RWPE2 (cell line): ENCODE measurements around the gene KCNMA1.

Experiments
- ATAC-seq: fragments of 200-7000 bp; cut with Tn5 transposase; 3 replicates; pipeline ENCODE4 v1.9.1; 2021; ENCODE audit warnings: low read depth
- DNase-seq: peaks from one replicate; pipeline ENCODE4 v3.0.0-alpha.2; 2020; ENCODE audit warnings: low spot score
- H3K27ac ChIP-seq: fragments of 450-650 bp; 2 replicates; pipeline ENCODE4 v1.5.1; 2017; ENCODE audit warnings: mild to moderate bottlenecking; ENCODE audit not compliant: poor library complexity, severe bottlenecking
- H3K27me3 ChIP-seq: fragments of 250-450 bp; sonication (Bioruptor Pico); 2 replicates; pipeline ENCODE4 v1.5.1; 2021; ENCODE audit warnings: mild to moderate bottlenecking, moderate library complexity; ENCODE audit not compliant: insufficient read depth, poor library complexity, severe bottlenecking
- H3K36me3 ChIP-seq: fragments of 250-450 bp; sonication (Bioruptor Pico); 2 replicates; pipeline ENCODE4 v1.5.1; 2020; ENCODE audit warnings: low read depth, mild to moderate bottlenecking, moderate library complexity
- H3K4me1 ChIP-seq: fragments of 250-450 bp; sonication (Bioruptor Pico); 2 replicates; pipeline ENCODE4 v1.5.1; 2021; ENCODE audit warnings: mild to moderate bottlenecking, moderate library complexity; ENCODE audit not compliant: insufficient read depth, poor library complexity, severe bottlenecking
- H3K4me3 ChIP-seq: fragments of 250-450 bp; sonication (Bioruptor Pico); 2 replicates; pipeline ENCODE4 v1.5.1; 2021; ENCODE audit warnings: mild to moderate bottlenecking, moderate library complexity; ENCODE audit not compliant: severe bottlenecking
- H3K9me3 ChIP-seq: fragments of 250-450 bp; sonication (Bioruptor Pico); 2 replicates; pipeline ENCODE4 v1.5.1; 2021; ENCODE audit warnings: mild to moderate bottlenecking, moderate library complexity; ENCODE audit not compliant: severe bottlenecking
- TF ChIP-seq, protein P1 (sequence below): fragments of 450-650 bp; IDR thresholded peaks from one replicate; pipeline ENCODE4 v1.5.1; 2017; ENCODE audit warnings: mild to moderate bottlenecking, moderate library complexity; ENCODE audit not compliant: poor library complexity, severe bottlenecking

The KCNMA1 gene

GRCh38 chr10:76977901-76978300, 659.7 kb downstream of the KCNMA1 start:
- Histone ChIP-seq H3K27me3 (no peaks in the 10 kb centered on the region), H3K4me1 (no peaks in the 10 kb centered on the region), H3K36me3 (no peaks in the 10 kb centered on the region), H3K27ac (no peak overlapping the region), H3K9me3 (no peaks in the 10 kb centered on the region), H3K4me3 (no peak overlapping the region)
- ATAC-seq (no peak), DNase-seq (no peak)
- TF ChIP-seq, protein P1, sequence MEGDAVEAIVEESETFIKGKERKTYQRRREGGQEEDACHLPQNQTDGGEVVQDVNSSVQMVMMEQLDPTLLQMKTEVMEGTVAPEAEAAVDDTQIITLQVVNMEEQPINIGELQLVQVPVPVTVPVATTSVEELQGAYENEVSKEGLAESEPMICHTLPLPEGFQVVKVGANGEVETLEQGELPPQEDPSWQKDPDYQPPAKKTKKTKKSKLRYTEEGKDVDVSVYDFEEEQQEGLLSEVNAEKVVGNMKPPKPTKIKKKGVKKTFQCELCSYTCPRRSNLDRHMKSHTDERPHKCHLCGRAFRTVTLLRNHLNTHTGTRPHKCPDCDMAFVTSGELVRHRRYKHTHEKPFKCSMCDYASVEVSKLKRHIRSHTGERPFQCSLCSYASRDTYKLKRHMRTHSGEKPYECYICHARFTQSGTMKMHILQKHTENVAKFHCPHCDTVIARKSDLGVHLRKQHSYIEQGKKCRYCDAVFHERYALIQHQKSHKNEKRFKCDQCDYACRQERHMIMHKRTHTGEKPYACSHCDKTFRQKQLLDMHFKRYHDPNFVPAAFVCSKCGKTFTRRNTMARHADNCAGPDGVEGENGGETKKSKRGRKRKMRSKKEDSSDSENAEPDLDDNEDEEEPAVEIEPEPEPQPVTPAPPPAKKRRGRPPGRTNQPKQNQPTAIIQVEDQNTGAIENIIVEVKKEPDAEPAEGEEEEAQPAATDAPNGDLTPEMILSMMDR: no peak

DNA sequence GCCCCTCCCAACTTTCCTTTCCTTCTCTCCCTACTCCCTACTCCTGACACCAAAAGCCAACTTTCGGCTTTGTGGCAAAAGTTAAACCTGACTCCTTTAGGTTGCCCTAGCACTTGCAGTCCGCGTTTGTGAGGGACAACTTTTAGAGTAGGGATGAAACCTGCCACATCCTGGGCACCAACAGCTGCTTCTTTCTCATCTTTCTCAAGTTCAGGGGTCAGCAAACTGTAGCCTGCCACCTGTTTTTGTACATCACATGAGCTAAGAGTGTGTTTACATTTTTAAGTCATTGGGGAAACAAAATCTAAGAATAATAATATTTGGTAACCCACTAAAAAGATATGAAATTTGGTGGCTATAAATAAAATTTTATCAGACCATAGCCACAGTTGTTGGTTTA, 660.6 kb downstream of the KCNMA1 start:
- no peak overlapping the region for H3K27ac ChIP-seq
- no peak overlapping the region for H3K4me3 ChIP-seq
- no peaks in the 10 kb centered on the region for H3K9me3 ChIP-seq
- DNase-seq: no peak
- TF ChIP-seq, protein P1: no peak
- H3K27me3 ChIP-seq: no peaks in the 10 kb centered on the region
- no peaks in the 10 kb centered on the region for H3K36me3 ChIP-seq
- no peak for ATAC-seq
- no peaks in the 10 kb centered on the region for H3K4me1 ChIP-seq

GRCh38 chr10:76976142-76976541, 661.5 kb downstream of the KCNMA1 start:
- ATAC-seq: no peak
- TF ChIP-seq, protein P1: no peak

DNA sequence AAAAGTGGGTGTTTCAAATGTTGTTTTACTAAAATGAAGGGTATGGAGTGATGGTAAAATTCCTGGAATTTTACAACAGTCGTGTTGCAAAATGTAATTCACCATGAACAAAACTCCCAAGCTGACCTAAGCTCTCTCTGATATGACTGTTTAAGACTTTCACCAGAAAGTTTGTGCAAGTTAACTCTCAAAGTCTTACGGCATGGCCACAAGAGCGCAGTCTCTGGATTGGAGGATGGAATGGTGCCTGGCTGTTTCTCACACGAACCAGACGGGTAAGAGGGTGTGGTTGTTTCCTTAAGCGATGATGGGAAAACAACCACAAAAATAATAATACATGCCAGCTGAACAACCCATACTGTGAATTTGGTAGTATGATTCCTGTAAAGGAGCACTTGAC, 662.5 kb downstream of the KCNMA1 start:
- no peak overlapping the region for H3K27ac ChIP-seq
- H3K36me3 ChIP-seq: no peaks in the 10 kb centered on the region
- H3K4me1 ChIP-seq: no peaks in the 10 kb centered on the region
- no peak overlapping the region for H3K4me3 ChIP-seq
- H3K27me3 ChIP-seq: no peaks in the 10 kb centered on the region
- TF ChIP-seq, protein P1: no peak
- DNase-seq (no peak), ATAC-seq (no peak)
- H3K9me3 ChIP-seq: no peaks in the 10 kb centered on the region

More at GRCh38 chr10:76976142-76976541, 661.5 kb downstream of the KCNMA1 start:
- H3K27ac ChIP-seq: no peak overlapping the region
- DNase-seq: no peak
- no peaks in the 10 kb centered on the region for H3K9me3 ChIP-seq
- no peaks in the 10 kb centered on the region for H3K36me3 ChIP-seq
- H3K4me1 ChIP-seq: no peaks in the 10 kb centered on the region
- no peaks in the 10 kb centered on the region for H3K27me3 ChIP-seq
- H3K4me3 ChIP-seq: no peak overlapping the region

DNA sequence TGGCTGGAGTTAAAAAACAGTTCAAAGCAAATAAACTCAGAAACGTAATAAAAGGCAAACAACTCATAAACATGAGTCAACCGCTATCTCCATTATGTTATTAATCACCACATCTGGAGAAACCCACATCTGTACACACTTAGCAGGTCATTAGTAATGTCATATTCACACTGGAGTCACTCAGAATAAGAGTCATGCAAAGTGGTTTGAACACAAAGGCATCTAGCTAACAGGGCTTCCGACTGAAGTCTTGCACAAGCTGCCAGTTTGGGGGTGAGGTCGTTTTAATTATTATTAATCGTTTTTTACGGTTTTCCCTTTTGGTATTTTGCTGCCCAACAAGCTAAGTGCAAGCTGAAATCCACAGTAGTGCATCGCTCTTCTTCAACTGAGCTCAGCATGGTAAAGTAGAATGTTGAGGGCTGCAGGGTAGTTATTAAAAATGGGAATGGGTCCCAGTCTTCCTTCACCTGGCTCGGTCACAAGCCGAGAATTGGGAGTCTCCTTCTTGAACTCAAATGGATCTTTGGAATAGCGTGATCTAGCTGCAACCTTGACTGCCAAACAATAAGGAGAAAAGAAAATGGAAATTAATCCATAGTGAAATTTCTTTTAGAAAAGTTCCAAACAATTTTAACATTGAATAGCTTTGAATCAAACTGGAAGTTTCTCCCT, 663.5 kb downstream of the KCNMA1 start:
- no peaks in the 10 kb centered on the region for H3K27me3 ChIP-seq
- DNase-seq (no peak), ATAC-seq (peak; percentile 80)
- no peaks in the 10 kb centered on the region for H3K36me3 ChIP-seq
- no peak overlapping the region for H3K4me3 ChIP-seq
- TF ChIP-seq, protein P1: no peak
- no peaks in the 10 kb centered on the region for H3K4me1 ChIP-seq
- no peaks in the 10 kb centered on the region for H3K9me3 ChIP-seq
- H3K27ac ChIP-seq: no peak overlapping the region
